ENCODE measurements around the gene MLH3. TPM values are rescaled to one million over a fixed set of nuclear protein-coding genes. Genes with fewer than 3 reads are reported as not detected.

The MLH3 gene
- total and polyA plus RNA-seq, 4 donors, result 5.8 to 29.7 (median 9.9) TPM

GRCh38 chr14:74980731-74981461 lies 70.4 kb downstream of the MLH3 start:
- H3K36me3 ChIP-seq (ENCODE audit: control insufficient read depth in 4 of 4, insufficient read depth in 3 of 4, low read depth in 1 of 4, low read length in 3 of 4), result no peaks in the 10 kb centered on the region
- H3K9ac ChIP-seq (ENCODE audit: low read depth in 1 of 2, low read length in 2 of 2), result no peak overlapping the region
- no peaks in the 10 kb centered on the region for H3K9me3 ChIP-seq (ENCODE audit: control insufficient read depth in 4 of 4, low read length in 3 of 4)
- H3K4me1 ChIP-seq (ENCODE audit: control insufficient read depth in 4 of 4, insufficient read depth in 4 of 4, low read length in 3 of 4), result no peaks in the 10 kb centered on the region
- no peaks in the 10 kb centered on the region for H3K27me3 ChIP-seq (ENCODE audit: control insufficient read depth in 4 of 4, insufficient read depth in 4 of 4, low read length in 3 of 4)
- no peak overlapping the region for H3K27ac ChIP-seq (ENCODE audit: low read depth in 1 of 2, low read length in 2 of 2)
- TF ChIP-seq HNF4G (IDR thresholded peaks at IDR 0.05) (no peak), NR2F2 (IDR thresholded peaks at IDR 0.05) (peak; percentile 46)
- H3K4me3 ChIP-seq (ENCODE audit: low read depth in 1 of 3, low read length in 3 of 3), result no peak overlapping the region
- WGBS, result 64% methylated on average over 35 of the region's 35 CpGs
- DNase-seq (ENCODE audit: low spot score), result no peak

GRCh38 chr14:74980398-74980730 lies 70.9 kb downstream of the MLH3 start:
- Histone ChIP-seq H3K4me3 (ENCODE audit: low read depth in 1 of 3, low read length in 3 of 3) (no peak overlapping the region), H3K4me1 (ENCODE audit: control insufficient read depth in 4 of 4, insufficient read depth in 4 of 4, low read length in 3 of 4) (no peaks in the 10 kb centered on the region), H3K27ac (ENCODE audit: low read depth in 1 of 2, low read length in 2 of 2) (no peak overlapping the region), H3K27me3 (ENCODE audit: control insufficient read depth in 4 of 4, insufficient read depth in 4 of 4, low read length in 3 of 4) (no peaks in the 10 kb centered on the region), H3K9ac (ENCODE audit: low read depth in 1 of 2, low read length in 2 of 2) (no peak overlapping the region), H3K9me3 (ENCODE audit: control insufficient read depth in 4 of 4, low read length in 3 of 4) (no peaks in the 10 kb centered on the region), H3K36me3 (ENCODE audit: control insufficient read depth in 4 of 4, insufficient read depth in 3 of 4, low read depth in 1 of 4, low read length in 3 of 4) (no peaks in the 10 kb centered on the region)
- WGBS, result 86% methylated on average over 4 of the region's 4 CpGs
- no peak for TF ChIP-seq ZBTB33 (IDR thresholded peaks at IDR 0.05)
- no peak for TF ChIP-seq YY1 (IDR thresholded peaks at IDR 0.05)
- no peak for TF ChIP-seq JUND (IDR thresholded peaks at IDR 0.05)
- no peak for TF ChIP-seq EGR1 (IDR thresholded peaks at IDR 0.05; ENCODE audit: low read depth in 2 of 2)
- TF ChIP-seq GABPA (IDR thresholded peaks at IDR 0.05 in 1 of 2, conservative IDR thresholded peaks at IDR 0.05 in 1 of 2), result no peak
- TF ChIP-seq NR2F2 (IDR thresholded peaks at IDR 0.05), result no peak
- DNase-seq (ENCODE audit: low spot score), result no peak

- no peak for DNase-seq (ENCODE audit: low spot score)
- no peaks in the 10 kb centered on the region for H3K27me3 ChIP-seq (ENCODE audit: control insufficient read depth in 4 of 4, insufficient read depth in 4 of 4, low read length in 3 of 4)
- no peak overlapping the region for H3K27ac ChIP-seq (ENCODE audit: low read depth in 1 of 2, low read length in 2 of 2)
- WGBS, result 85% methylated on average over 23 of the region's 23 CpGs
- H3K9me3 ChIP-seq (ENCODE audit: control insufficient read depth in 4 of 4, low read length in 3 of 4), result no peaks in the 10 kb centered on the region
- H3K9ac ChIP-seq (ENCODE audit: low read depth in 1 of 2, low read length in 2 of 2), result no peak overlapping the region
- H3K36me3 ChIP-seq (ENCODE audit: control insufficient read depth in 4 of 4, insufficient read depth in 3 of 4, low read depth in 1 of 4, low read length in 3 of 4), result no peaks in the 10 kb centered on the region
- peaks cover 0 to 4% (median 0%) of the 10 kb centered on the region in 4 donors for H3K4me1 ChIP-seq (ENCODE audit: control insufficient read depth in 4 of 4, insufficient read depth in 4 of 4, low read length in 3 of 4)
- TF ChIP-seq CTCF (IDR thresholded peaks at IDR 0.05; ENCODE audit: low read depth, low read length, missing input control) (no peak), YY1 (IDR thresholded peaks at IDR 0.05) (no peak), NR2F2 (IDR thresholded peaks at IDR 0.05) (no peak), FOXA2 (IDR thresholded peaks at IDR 0.05) (no peak), GABPA (IDR thresholded peaks at IDR 0.05 in 1 of 2, conservative IDR thresholded peaks at IDR 0.05 in 1 of 2) (no peak)
- no peak overlapping the region for H3K4me3 ChIP-seq (ENCODE audit: low read depth in 1 of 3, low read length in 3 of 3)
Observed at GRCh38 chr14:74979442-74980397, 71.5 kb downstream of the MLH3 start.

Data from liver (tissue), 9 donors.